Measurements from ENCODE around the gene TMC2. TPM values are rescaled to one million over a fixed set of nuclear protein-coding genes. Genes with fewer than 3 reads are reported as not detected.
"Not testable (repeated sequence)": the region's sequence is repeated elsewhere in the genome, so short reads cannot be mapped to it uniquely, and the experiment has no call there.

The TMC2 gene
- total RNA-seq, 1 donor from 2014 or later: not detected

DNA sequence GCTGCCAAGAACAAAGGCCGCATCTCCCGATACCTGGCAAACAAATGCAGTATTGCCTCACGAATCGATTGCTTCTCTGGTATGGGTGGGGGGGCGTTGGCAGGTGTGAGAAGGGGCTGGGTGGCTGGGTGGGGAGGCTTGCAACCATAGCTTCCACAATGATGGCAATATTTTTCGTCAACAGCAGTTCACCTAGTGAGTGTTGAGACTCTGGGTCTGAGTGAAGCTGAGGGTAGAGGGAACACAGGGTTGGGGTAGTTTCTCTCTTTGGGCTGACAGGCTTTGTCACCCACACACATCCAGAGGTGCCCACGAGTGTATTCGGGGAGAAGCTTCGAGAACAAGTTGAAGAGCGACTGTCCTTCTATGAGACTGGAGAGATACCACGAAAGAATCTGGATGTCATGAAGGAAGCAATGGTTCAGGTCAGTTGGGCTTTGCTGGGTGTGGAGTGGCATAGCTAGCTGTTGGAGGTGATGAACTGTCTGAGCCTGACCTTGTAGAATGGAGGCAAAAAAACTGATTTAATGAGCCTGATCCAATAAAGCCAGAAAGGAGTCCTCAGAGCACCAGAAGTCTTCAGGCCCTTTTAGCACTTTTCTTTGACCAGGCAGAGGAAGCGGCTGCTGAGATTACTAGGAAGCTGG, 120.2 kb downstream of the TMC2 start:
- no peak for DNase-seq (ENCODE audit: extremely low read depth, low read depth, low spot score)

DNA sequence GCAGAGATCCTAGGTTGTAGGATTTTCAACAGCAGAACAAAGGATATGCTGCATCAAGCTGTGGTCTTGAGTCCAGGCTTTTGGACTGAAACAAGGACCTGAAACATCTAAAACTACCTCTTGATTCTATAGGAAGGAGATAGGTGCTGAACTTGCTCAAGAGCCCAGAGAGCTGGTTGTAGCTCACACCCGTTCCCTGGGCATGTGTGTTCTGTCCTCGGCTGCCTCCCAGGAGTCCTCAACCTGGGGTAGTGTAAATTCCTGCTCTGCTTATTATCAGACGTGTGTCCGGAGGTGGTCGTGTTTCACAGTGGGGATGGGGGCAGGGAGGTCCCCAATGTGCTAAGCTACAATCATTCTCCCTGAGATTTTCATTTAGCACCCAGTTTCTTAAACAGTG, 120.9 kb downstream of the TMC2 start:
- DNase-seq (ENCODE audit: extremely low read depth, low read depth, low spot score): no peak

DNA sequence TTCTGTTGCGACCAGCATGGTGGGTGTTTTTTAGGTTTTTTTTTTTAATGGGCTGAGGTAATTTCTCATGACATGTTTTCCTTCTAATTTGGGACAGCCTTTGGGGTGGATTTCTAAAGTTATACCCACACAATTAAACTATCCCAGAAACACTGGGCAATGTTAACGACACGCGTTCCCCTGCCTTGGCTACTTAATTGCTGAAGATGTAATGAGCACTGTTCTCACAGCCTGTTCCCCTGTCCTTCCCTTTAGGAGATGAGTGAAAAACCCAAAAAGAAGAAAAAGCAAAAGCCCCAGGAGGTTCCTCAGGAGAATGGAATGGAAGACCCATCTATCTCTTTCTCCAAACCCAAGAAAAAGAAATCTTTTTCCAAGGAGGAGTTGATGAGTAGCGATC, 121.3 kb downstream of the TMC2 start:
- DNase-seq (ENCODE audit: extremely low read depth, low read depth, low spot score): no peak

DNA sequence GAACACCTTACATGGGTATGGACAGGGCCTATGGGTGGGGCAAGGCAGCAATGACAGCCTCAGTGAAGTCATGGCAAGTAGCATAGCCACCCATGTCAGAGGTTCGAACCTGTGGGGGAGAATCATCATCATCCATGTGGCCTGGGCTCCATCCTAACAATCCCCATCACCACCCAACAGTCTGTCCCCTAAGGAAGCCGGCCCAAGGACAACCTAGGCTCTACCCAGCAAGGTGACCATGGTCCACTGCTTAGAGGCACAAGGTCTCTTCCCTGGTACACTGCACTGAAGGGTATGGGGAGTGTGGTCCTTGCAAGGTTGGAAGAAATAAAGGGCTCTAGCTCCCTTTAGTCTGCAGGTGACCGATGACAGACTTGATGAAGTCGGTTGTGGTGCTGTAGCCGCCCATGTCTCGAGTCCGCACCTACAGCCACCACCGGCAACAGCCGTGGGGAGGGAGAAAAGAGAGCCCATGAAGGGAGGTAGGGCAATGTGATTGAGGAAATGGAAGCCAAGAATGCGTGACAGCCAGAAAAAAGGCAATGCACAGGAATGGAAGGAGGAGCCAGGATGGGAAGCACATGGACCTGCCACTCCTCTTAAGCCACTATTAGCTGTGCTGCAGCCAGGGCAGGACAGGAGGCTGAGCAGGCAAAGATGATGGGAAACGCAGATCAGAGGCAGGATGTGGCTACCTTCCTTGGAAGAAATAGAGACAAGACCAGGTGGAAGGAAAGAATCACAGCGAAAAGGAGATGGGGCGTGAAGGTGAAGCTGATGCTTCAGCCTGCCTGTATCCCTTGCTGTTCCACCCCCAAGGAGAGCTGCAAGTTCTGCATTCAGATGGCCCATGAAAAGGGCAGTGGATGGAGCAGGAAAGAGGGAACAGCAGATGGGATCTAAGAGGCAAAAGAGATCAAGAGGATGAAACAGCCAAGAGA, 122.3 kb downstream of the TMC2 start:
- no peak for DNase-seq (ENCODE audit: extremely low read depth, low read depth, low spot score)

DNA sequence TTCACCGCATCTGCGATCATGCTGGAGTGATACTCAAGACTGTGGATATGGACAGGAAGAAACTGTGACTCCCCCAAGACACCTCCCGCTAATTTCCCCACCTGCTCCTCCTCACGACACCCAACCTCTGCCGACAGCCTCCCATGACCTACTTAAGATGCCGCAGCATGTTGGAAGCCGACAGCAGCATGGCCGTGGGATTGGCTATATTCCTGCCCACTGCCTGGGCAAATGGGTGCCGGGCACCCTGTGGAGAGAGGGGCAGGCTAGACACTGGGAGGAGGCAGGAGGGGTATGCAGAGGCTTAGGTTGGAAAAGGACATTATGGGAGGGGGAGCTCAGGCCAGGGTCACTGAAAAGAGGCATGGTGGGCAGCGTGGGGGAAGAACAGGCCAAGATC, 123.2 kb downstream of the TMC2 start:
- DNase-seq (ENCODE audit: extremely low read depth, low read depth, low spot score): no peak

DNA sequence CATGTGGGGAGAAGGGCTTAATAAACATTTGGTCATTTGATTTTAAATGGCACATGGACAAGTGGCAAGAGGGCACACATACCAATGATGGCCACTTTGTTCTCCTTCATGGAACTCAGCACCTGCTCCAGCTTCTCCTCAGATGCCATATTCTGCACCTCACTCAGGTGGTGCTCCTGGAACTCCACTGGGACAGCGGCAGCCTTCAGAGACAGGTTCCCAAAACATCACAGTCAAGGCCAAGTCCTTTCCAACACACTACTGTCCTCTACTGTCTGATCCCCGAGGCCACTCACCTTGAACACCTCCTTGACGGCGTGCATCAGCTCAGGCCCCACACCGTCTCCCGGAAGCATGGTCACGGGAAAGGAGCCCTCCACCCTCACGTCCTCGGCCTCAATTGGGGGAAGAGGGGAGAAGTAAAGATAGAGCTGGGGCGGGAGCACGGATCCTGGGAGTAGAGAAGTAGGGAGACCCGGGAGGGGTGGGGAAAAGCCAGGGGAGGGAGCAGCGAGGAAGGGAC, 127.1 kb downstream of the TMC2 start:
- DNase-seq (ENCODE audit: extremely low read depth, low read depth, low spot score): no peak

DNA sequence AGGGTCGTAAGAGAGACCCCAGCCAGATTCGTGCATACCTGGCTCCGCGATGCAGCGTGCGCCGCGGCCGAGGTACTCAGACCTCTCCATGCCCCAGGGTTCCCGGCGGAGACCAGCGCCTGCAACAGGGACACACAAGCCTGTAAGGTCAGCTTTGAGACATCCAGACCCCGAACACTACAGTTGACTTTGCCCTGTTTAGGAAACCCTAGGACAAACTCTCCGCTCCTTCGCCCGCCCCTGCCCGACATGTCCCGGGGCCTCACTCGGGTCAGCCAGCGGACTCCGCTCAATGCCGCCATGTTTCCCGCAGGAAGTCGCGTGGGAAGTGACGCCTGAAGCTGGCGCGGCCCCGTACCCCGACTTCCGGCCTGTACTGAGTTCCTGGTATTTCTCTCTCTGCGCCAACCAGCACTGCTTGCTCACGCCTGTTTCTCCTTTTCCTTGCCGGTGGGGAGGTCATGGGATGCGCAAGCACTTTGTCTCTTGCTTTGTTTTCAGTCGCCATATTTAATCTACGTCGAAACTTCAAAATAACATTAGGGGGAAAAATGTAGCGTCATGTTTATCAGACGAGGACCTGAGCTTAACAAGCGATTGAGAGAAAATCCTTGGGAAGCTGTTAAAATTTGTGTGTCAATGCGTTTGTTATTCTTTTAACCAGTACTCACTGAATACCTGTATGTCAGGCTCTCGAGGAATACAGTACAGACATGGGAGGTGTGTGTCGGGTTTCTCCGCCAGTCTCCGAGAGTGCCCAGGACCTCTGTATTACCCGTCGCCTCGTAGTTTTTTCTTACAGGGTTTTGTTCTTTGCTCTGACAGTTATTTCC, 127.7 kb downstream of the TMC2 start, which contains the start of gene IDH3B:
TSS of gene IDH3B (minus strand) at position 330 of the 833 bp plus-strand sequence. CDS start at position 302, 28 bp downstream.
- DNase-seq (ENCODE audit: extremely low read depth, low read depth, low spot score): peak; percentile 65

DNA sequence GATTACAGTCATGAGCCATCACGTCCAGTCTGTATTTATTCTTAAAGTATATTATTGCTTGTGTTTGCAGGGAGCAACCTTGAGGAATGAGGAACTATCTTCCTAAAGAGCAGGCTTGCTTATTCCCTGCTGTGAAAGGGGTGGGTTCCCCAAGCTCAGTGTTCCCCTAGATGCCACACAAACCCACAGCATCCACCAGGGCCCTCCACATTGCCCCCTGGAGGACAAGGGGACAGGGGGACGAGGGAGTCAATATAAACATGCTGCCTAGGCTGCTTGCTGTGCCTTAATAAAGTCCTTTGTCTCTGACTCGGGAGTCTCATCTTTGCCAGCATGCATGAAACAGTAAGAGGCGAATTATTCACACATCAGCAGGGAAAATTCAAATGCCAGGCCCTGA, 135.6 kb downstream of the TMC2 start:
- no peak for DNase-seq (ENCODE audit: extremely low read depth, low read depth, low spot score)

DNA sequence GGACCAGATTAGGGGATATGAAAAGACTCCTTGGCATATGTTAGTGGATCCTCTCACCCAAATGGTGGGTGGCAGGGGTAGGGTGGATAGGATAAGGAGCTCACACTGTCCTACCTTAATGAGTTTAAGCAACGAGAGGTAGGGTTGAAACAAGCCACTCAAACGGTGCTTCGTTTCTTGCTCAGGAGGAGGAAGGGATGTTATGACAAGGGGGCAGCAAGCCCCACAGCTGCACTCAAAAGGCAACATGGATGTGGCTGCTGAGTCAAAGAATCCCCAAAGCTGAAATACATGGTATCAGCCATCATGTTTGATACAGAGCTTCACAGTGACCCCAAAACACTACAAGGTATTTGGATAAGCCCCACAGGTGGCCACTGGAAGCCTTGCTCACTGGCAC, 136.1 kb downstream of the TMC2 start:
- DNase-seq (ENCODE audit: extremely low read depth, low read depth, low spot score): no peak

DNA sequence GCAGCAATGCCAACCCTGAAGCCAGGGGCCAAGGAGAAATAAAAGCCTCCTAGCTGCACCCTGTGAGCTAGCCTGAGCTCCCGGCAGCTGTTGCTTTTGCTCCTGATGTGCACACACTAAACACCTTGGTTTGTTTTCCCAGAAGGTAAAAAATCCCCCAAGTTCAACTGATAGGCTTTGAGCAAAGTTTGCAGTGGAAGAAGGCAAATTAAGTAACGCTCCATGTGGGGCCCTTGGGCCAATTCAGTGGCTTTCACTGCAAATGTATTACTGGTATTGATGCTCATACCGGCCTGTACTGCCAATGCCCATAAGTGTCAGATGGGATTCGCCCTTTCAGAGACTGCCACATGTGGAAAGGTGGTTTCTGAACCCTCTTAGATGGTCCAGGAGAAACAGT, 137.1 kb downstream of the TMC2 start:
- DNase-seq (ENCODE audit: extremely low read depth, low read depth, low spot score): no peak

DNA sequence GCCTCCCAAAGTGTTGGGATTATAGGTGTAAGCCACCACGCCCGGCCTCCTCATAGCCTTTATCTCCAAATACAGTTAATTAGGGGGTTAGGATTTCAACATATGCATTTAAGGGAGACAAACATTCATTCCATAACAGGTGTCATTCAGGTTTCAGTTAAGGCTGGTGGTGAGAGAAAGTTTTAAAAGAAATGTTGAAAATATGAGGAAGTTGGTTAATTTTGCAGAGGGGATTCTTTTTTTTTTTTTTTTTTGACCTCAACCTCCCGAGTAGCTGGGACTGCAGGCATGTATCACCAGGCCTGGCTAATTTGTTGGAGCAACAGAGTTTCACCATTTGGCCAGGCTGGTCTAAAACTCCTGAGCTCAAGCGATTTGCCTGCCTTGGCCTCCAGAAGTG, 143.7 kb downstream of the TMC2 start:
- DNase-seq (ENCODE audit: extremely low read depth, low read depth, low spot score): no peak

DNA sequence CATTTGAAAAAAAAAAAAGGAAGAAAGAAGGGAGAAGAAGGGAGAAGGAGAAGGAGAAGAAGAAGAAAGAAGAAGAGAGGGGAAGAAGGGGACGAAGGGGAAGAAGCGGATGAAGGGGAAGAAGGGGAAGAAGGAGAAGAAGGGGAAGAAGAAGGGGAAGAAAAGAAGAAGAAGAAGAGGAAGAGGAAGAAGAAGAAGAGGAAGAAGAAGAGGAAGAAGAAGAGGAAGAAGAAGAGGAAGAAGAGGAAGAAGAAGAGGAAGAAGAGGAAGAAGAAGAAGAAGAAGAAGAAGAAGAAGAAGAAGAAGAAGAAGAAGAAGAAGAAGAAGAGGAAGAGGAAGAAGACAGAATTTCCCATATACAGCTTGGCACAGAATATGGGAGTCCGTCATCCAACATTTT, 145.7 kb downstream of the TMC2 start:
- DNase-seq (ENCODE audit: extremely low read depth, low read depth, low spot score): not testable (repeated sequence)

DNA sequence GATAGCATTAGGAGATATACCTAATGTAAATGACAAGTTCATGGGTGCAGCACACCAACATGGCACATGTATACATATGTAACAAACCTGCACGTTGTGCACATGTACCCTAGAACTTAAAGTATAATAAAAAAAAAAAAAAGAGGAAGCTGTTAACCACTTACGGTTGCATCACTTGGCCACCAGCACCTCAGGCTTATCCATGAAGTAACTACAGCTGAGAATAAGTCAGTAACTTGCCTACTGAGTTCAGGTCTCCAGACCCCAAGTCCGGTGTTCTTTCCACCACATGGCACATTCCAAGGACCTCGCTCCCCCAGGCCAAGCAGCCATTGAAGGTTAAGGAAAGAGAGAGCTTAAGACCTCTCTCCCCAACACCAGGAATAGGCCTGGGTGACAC, 148.4 kb downstream of the TMC2 start:
- DNase-seq (ENCODE audit: extremely low read depth, low read depth, low spot score): not testable (repeated sequence)

DNA sequence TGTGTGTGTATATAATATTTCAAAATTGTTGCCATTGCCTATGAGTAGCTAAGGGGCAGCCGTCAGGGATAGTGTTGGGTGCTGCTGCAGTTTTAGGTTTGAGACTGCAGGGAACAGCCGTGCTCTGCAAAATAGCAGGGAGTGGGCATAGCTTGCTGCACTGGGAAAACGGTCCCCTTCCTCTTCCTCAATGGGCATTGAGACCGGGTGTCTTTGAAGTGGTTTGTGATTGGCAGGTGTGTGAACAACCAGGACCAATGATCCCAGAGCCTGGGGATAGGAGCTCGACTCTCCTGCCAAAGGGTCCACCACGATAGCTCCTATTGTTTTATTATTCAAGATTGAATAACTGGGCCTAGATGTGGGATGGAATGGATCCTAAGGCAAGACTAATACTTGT, 151.1 kb downstream of the TMC2 start:
- DNase-seq (ENCODE audit: extremely low read depth, low read depth, low spot score): no peak

DNA sequence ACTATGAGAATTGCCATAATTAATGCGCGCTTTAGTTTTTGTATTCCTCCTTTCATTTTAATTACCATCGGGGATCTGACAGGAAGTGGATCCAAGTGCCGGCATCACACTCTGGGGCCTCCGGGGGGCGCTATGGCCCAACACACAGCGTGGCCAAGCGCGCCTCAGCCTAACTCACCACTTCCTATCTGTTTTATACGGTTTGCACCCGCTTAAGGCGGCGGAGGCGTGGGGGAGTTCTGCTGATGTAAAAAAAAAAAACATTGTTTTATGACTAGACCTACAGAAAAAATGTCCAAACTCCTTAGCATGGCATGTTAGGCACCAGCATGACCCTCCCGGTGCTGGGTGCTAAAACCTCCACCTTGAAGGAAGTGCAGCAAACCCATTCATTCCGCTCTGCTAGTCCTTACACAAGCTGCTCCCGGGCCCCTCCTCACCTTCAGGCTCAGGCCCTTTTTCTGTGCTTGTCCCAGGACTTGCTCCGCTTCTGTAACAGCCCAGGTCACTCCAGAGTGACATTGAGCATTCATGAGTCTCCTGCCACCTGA, 151.7 kb downstream of the TMC2 start:
- DNase-seq (ENCODE audit: extremely low read depth, low read depth, low spot score): peak; percentile 4

DNA sequence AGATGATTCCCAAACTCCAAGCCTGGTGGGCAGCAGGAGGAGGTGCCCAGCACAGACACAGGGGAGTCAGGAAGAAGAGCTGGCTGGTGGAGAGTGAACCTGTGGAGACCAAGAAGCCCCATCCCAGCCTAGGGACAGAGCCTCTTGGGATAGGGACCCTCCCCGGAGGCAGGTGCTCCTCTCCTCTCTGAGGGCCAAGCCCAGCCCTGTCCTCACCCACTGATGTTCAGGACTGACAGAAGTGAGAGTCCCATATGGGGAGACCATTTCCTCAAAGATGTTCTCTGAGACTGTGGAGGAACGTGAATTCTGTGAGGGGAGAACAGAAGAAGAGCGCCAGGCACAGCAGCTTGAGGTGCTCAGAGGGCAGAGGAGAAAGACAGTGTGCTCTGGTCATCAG, 153.8 kb downstream of the TMC2 start:
- no peak for DNase-seq (ENCODE audit: extremely low read depth, low read depth, low spot score)

DNA sequence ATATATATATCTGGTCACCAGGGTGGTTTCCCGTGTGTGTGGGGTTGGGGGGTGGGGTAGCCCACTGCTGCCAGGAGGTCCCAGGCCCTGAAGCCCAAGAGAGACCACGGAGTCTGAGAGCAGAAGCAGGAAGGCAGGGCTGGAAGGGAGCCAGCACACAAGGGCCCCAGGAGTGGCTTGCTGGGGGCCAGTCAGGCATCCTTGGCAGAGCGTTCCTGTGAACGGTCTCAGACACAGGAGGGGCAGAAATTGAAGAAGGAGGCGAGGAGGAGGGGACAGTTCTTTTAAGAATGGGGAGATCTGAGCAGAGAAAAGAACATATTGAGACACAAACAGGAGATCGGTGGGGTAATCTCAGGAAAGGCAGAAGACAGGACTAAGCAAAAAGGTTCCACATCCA, 154.3 kb downstream of the TMC2 start:
- no peak for DNase-seq (ENCODE audit: extremely low read depth, low read depth, low spot score)

DNA sequence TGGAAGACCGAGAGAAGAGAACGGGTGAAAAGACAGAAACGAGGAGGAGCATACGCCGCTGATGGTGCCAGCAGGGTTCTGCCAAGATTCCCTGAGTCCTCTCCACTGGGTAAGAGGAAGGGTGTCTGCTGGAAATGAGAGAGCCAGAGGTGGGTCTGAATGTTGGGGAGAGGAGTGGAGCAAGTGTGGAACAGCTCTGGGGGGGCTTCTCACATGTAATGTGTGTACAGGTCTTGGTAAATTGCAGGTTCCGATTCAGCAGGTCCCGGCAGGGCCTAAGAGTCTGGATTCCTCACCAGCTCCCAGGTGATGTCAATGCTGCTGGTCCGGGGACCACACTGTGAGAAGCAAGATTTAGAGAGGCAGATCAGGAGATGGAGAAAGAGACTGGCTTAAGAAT, 154.8 kb downstream of the TMC2 start:
- no peak for DNase-seq (ENCODE audit: extremely low read depth, low read depth, low spot score)
